Osteoblast (primary cell): ENCODE results near the gene GALNT2. TPM values are rescaled to one million over a fixed set of nuclear protein-coding genes. Genes with fewer than 3 reads are reported as not detected.

Experiments
- DNase-seq: peaks from one replicate; pipeline ENCODE4 v3.0.0; 2011; ENCODE audit warnings: low spot score, mixed read lengths; ENCODE audit not compliant: insufficient read length; ENCODE audit errors: missing footprints
- H2AFZ ChIP-seq: 2 replicates; pipeline ENCODE4 v1.6.0; 2011; ENCODE audit warnings: mild to moderate bottlenecking, low read length
- H3K27ac ChIP-seq: 2 replicates; pipeline ENCODE4 v1.5.1; 2011; ENCODE audit warnings: mild to moderate bottlenecking, low read depth, low read length, moderate library complexity
- H3K27me3 ChIP-seq: 2 replicates; pipeline ENCODE4 v1.6.0; 2012; ENCODE audit warnings: mild to moderate bottlenecking, control low read depth, inconsistent platforms, low read length, moderate library complexity; ENCODE audit not compliant: insufficient read depth
- H3K36me3 ChIP-seq: 2 replicates; pipeline ENCODE4 v1.5.1; 2011; ENCODE audit warnings: mild to moderate bottlenecking, low read length, control low read depth, moderate library complexity; ENCODE audit not compliant: insufficient read depth
- H3K4me1 ChIP-seq: 2 replicates; pipeline ENCODE4 v1.5.1; 2011; ENCODE audit warnings: mild to moderate bottlenecking, low read length, control low read depth, moderate library complexity; ENCODE audit not compliant: insufficient read depth
- H3K4me2 ChIP-seq: 2 replicates; pipeline ENCODE4 v1.6.0; 2011; ENCODE audit warnings: mild to moderate bottlenecking, low read length; ENCODE audit not compliant: insufficient read depth
- H3K4me3 ChIP-seq: fragments of 200-600 bp; sonication (generic); 3 replicates; pipeline ENCODE4 v1.5.1; 2012; ENCODE audit warnings: mild to moderate bottlenecking, low read length, inconsistent platforms; ENCODE audit not compliant: insufficient read depth
- H3K79me2 ChIP-seq: 2 replicates; pipeline ENCODE4 v1.6.0; 2012; ENCODE audit warnings: mild to moderate bottlenecking, low read length, control low read depth, inconsistent platforms; ENCODE audit not compliant: insufficient read depth
- H3K9me3 ChIP-seq: 2 replicates; pipeline ENCODE4 v1.5.1; 2011; ENCODE audit warnings: low read depth, low read length, control low read depth
- H4K20me1 ChIP-seq: 2 replicates; pipeline ENCODE4 v1.6.0; 2012; ENCODE audit warnings: mild to moderate bottlenecking, low read length, control low read depth; ENCODE audit not compliant: insufficient read depth
- total RNA-seq: library from RNA; depleted of rRNA; stranded (reverse); fragments of >200 nt; gene quantifications from 2 replicates; pipeline ENCODE4 v1.2.3, GENCODE V29; 2012
- TF ChIP-seq, protein P1 (sequence below): IDR thresholded peaks from 2 replicates; pipeline ENCODE4 v1.5.1; 2011; ENCODE audit warnings: mild to moderate bottlenecking, low read depth, low read length, moderate library complexity; ENCODE audit errors: extremely low read depth

The GALNT2 gene
- total RNA-seq, 1 donor, result 83.2 TPM

DNA sequence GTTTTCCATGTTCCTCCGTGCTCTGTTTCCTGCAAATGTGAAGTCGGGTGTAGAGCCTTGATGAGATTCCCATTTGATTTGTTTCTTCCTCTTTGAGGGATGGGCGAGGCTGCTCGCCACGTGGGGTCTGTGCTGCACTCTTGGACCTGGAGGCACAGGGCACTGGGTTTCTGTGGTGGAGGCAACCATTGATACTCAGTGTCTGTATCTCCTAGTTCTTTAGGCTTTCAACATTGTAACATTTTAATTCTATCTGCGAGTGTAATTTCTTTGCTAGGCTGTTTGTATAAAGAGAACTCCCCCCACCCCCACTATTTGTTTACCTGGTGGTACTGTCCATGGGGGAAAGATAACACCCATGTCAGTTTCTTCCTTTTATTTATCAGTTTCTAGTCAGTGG, 52.3 kb downstream of the GALNT2 start:
- H3K79me2 ChIP-seq, result peaks cover 97% of the 10 kb centered on the region
- no peak overlapping the region for H3K27ac ChIP-seq
- TF ChIP-seq, protein P1, sequence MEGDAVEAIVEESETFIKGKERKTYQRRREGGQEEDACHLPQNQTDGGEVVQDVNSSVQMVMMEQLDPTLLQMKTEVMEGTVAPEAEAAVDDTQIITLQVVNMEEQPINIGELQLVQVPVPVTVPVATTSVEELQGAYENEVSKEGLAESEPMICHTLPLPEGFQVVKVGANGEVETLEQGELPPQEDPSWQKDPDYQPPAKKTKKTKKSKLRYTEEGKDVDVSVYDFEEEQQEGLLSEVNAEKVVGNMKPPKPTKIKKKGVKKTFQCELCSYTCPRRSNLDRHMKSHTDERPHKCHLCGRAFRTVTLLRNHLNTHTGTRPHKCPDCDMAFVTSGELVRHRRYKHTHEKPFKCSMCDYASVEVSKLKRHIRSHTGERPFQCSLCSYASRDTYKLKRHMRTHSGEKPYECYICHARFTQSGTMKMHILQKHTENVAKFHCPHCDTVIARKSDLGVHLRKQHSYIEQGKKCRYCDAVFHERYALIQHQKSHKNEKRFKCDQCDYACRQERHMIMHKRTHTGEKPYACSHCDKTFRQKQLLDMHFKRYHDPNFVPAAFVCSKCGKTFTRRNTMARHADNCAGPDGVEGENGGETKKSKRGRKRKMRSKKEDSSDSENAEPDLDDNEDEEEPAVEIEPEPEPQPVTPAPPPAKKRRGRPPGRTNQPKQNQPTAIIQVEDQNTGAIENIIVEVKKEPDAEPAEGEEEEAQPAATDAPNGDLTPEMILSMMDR, result no peak
- H4K20me1 ChIP-seq, result peaks cover 40% of the 10 kb centered on the region
- DNase-seq, result no peak
- peaks cover 11% of the 10 kb centered on the region for H3K4me1 ChIP-seq
- peaks cover 15% of the 10 kb centered on the region for H3K36me3 ChIP-seq
- H3K9me3 ChIP-seq, result no peaks in the 10 kb centered on the region
- H3K27me3 ChIP-seq, result no peaks in the 10 kb centered on the region
- H3K4me3 ChIP-seq, result no peak overlapping the region
- H2AFZ ChIP-seq, result no peak overlapping the region
- H3K4me2 ChIP-seq, result no peak overlapping the region

DNA sequence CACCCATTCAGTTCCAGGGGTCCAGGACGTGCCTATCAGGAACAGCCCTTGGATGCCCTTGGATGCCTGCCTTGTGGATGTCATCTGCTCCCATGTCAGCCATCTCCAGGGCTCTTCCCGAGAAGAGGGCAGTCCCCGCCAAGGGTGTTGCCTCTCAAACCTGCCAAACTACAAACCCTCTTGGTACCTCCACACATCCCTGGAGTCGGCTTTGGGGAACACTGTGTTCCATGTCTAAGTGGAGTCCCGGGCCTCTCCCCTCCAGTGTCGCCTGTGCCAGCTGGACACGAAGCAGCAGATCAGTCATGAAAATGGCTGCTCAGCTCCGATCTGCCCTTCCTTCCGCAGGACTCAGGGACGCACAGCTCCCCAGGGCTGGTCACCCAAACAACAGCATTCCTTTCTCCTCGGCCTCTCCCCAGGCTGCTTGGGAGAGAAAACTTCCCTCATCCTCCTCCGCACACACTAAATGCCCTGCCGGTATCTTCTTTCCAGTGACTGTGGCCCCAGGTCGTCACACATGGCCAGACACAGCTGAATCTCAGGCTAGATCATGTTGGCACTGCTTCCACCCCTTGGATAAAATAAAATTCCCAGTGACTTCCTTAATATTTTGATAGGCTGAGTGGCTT, 53.4 kb downstream of the GALNT2 start:
- H4K20me1 ChIP-seq, result peaks cover 47% of the 10 kb centered on the region
- no peak overlapping the region for H3K27ac ChIP-seq

DNA sequence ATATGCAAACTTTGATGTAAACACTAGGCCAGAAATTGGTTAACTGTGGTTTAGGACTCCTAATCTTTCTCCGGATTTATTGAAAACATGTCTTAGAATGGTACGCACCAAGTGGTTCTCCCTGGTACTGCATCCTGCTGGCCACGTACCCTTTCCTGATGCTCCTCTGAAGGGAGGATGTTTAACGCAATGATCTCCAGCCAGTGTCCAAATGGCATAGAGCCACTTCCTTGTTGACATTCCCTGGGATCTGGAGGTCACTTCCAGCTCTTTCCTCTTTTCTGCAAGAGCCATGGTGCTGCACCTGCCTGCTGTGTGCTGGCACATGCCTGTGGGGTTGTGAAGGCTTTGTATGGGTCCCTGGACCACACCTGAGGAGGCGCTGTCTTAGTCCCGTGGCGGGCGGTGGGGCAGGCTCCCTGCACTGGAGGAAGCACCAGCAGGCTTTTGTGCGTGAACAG, 53.9 kb downstream of the GALNT2 start:
- DNase-seq, result no peak
- Histone ChIP-seq H3K36me3 (peaks cover 9% of the 10 kb centered on the region), H3K4me3 (no peak overlapping the region), H3K9me3 (no peaks in the 10 kb centered on the region), H3K27me3 (no peaks in the 10 kb centered on the region), H3K27ac (no peak overlapping the region), H3K79me2 (peaks cover 97% of the 10 kb centered on the region), H2AFZ (no peak overlapping the region), H3K4me1 (peaks cover 18% of the 10 kb centered on the region), H4K20me1 (peaks cover 52% of the 10 kb centered on the region), H3K4me2 (no peak overlapping the region)
- TF ChIP-seq, protein P1, result peak; percentile 56

More for the DNA sequence above, 53.4 kb downstream of the GALNT2 start:
- Histone ChIP-seq H3K4me3 (no peak overlapping the region), H3K4me2 (no peak overlapping the region), H2AFZ (no peak overlapping the region), H3K36me3 (peaks cover 14% of the 10 kb centered on the region), H3K27me3 (no peaks in the 10 kb centered on the region), H3K9me3 (no peaks in the 10 kb centered on the region), H3K4me1 (peaks cover 12% of the 10 kb centered on the region), H3K79me2 (peaks cover 97% of the 10 kb centered on the region)
- TF ChIP-seq, protein P1, result no peak
- no peak for DNase-seq

DNA sequence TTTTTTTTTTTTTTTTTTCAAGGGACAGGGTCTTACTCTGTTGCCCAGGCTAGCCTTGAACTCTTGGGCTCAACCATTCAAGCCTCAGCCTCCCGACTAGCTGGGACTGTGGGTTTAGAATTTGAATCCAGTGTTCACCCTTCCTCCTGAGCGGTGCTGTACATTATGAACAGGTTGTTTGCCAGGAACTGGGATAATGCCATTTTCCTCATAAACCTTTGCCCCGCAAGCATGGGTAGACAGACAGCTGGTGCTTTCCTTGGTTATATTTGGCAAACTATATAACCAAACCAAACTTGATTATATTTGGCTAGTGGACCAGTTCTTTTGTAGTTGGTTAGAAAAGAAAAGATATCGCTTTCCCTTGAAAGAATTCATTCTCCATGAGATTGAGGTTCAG, 54.9 kb downstream of the GALNT2 start:
- no peak overlapping the region for H2AFZ ChIP-seq
- TF ChIP-seq, protein P1, result no peak
- no peak for DNase-seq
- H3K27ac ChIP-seq, result no peak overlapping the region
- H3K27me3 ChIP-seq, result no peaks in the 10 kb centered on the region
- peaks cover 20% of the 10 kb centered on the region for H3K4me1 ChIP-seq
- H3K4me2 ChIP-seq, result no peak overlapping the region
- H3K36me3 ChIP-seq, result peaks cover 6% of the 10 kb centered on the region
- H4K20me1 ChIP-seq, result peaks cover 61% of the 10 kb centered on the region
- H3K79me2 ChIP-seq, result peaks cover 99% of the 10 kb centered on the region
- no peak overlapping the region for H3K4me3 ChIP-seq
- no peaks in the 10 kb centered on the region for H3K9me3 ChIP-seq
